Erythroblast (primary cell): ENCODE measurements around the gene WNT3.

Source experiments
- GATA1 ChIP-seq: IDR thresholded peaks from 2 replicates; pipeline ENCODE4 v1.6.1; 2011; ENCODE audit warnings: low read depth, mild to moderate bottlenecking, control low read depth, low read length, moderate library complexity
- POLR2A ChIP-seq: IDR thresholded peaks from 2 replicates; pipeline ENCODE4 v1.6.1; 2011; ENCODE audit warnings: mild to moderate bottlenecking, low read length

GRCh38 chr17:46727572-46728348 is 90.7 kb downstream of the WNT3 start:
- TF ChIP-seq POLR2A (no peak), GATA1 (no peak)
